ENCODE results near the gene CLIC5.

The CLIC5 gene

DNA sequence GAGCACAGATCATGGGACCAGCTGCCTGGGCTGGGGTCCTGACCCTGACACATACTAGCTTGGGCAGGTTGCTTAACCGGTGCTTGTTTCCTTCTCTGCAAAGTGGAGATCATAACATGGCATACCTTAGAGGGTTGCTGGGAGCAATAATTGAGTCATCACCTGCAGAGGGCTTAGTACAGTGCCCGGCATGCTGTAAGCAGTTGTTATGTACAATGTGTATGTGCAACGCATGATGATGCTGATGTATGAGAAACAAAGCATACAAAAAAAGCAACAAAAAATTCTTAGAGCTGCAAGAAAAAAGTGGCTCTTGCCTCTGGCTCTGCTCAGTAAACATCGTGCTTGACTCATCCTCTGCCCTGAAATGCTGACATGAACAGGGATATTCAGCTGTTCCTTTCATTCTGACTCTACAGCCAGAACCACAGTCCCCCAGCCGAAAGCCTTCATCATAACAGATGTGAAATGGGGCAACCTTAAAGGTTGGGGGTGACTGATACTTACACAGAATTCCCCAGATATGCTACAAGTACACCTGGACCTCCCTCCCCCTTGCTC is 91.7 kb downstream of the CLIC5 start:
- DNase-seq, result peak; percentile 30

DNA sequence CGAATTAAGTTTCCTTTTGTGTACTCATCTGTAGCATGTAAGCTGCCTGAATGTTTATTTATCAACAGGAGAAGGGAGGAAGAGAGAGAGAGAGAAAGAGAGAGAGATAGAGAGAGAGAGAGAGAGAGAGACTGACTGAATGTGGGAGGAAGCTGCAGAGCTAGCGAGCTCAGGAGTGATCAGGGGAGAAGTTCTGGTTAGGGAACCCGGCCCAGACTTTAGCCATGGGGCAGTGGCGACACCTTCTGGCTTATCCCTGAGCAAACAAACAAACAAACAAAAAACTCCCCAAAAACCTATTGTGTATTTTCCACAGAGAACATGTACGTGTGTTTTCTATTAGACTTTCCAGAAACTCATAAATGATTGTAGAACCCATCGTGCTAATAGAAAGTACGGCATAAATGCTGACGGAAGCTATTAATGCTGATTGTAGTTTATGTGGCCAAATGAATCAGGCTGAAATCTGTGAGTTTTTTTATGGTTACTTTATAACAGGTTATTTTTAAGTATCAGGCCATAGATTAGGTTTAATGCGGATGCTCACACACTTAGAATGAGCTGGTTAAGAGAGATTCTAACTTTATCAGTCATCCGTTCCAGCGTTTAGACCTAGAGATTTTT is 92.8 kb downstream of the CLIC5 start:
- DNase-seq, result peak; percentile 69

DNA sequence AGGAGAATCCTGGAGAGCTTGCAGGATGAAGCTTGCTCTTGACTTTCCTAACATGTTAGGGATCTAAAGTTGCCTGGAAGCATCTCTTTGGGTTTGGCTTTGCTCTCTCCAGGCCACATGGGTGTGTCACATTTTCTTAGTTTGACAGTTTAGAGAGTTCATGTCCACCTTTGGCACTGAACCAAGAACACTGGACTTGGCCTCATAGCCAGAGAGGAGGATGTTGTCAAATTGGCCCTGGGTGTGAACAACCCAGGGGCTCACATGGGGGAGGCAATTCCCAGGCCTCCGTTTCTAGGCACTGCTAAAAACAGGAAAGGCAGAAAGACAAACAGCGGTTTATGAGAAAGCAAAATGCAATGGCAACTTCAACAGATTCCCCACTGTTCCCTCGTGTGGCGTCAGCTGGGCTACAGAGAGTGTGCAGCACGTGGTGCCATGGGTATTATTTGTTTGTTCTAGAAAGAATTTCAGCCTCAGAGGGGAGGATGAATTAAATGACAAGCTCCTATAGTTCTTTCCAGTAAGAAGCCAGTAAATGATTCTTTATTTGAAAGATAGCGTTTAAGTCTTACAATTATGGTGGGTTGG is 93.9 kb downstream of the CLIC5 start:
- no peak for DNase-seq

DNA sequence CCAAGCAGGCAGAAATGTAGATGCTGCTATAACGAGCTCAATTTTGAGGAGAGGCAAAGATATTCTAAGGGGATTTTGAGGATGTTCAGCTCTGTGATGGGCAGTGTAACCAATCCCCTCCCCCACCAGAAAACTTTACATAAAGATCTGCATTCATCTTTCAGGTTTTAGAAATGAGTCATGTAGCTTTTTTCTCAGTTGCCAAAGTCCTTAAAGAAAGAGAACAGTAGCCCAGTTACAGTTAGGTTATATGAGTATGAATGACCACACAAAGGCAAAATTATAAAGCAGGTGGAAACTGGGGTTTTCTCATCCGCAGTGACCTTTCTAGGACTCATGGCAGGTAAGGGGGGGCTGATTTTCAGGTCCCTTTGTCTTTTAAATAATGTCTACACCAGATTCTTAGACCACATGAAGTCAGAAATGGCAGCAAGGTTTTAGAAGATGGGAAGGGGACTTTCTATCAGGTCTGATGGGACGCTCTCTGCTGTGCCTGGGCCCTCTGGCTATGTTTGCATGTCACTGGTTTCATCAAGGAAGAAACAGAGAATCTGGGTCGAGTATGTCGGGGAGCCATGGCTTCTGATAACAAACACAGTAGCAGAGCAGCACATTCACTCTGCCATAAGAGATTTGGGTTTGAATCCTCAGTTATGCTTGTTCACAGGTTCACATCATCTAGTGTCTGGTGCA is 94.7 kb downstream of the CLIC5 start:
- no peak for DNase-seq

DNA sequence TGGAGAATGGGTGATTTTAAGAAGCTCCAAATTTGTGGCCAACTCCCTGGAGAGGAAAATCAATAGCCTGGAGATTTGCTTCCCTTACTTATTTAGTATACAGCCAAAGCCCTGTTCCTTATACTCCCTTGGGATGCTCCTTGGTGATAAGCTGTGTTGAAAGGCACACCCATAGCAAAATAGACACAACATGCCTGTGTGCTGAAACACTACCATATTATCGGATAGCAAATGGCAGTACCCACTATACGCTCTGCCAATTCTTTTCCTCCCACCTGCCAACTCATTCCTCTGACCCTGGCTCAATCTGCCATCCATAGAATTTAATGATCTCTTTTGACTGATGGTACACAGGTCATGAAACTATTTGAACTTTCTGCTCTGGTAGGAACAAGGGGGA is 98.2 kb downstream of the CLIC5 start:
- no peak for DNase-seq

DNA sequence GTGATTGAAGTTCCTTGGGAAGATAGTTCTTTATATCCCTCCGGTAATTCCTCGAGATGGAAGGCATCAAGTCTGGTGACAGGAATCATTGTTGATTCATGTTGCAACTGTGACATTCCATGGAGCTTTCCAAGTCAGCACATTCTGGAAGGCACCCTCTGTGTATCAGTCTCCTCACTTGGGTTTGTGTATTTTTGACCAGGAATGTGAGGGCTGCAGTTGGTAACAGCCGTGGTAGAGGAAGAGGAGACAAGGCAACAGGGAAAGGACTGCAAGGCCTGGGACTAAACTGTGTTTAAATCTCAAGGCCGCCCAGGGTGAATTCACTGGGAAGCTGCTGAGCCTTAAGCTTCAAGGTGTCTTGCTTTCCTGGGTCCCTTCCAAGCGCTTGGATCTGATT is 99.0 kb downstream of the CLIC5 start:
- DNase-seq, result no peak

DNA sequence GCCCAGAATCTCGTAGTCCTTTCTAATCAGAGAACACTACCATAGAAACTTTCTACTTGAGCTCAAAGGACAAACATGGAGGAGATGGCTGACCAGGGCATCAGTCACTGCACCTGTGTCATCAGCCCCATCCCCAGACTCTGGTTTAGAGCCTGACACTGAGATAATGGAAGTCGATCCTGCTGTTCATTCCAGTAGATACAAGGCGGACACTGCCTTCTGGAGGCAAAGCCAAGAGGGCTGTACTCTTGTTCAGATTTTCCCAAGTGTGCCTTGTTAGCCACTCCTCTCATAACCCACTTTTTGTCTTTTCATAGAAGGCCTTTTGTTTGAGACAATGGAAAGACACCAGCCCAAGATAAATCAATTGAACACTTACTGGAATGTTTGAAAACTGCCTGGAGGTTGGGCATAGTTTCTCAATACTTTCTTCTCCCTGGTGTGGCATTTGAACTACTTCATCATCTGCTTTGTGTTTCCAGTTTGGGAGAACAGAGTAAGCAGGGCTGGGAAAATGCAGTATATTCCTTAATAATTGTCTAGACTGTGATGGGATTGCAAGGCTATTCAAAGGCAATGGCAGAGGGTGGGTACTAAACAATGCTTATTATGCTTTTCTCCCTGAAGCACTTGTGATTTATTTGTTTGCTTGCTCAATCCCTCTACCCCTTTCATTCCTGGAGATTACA is 99.7 kb downstream of the CLIC5 start:
- no peak for DNase-seq

DNA sequence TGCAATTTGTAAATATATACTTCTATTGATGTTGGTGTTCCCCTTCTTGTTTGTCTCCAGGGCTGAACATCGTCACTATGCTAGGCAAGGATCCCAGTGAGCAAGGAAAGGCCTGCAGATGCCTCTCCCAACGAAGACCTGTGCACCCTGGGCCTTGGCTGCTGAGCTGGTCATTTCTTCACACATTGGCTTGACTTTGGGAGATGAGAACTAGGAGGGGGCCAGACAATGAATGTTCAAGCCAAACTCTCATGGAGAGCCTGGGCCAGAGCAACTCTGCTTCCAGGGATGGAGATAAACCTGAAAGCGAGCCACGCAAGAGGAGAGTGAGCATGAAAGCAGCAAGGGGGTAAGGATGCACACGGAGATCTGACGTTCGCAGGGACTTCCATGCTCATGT is 104.0 kb downstream of the CLIC5 start:
- DNase-seq, result no peak

DNA sequence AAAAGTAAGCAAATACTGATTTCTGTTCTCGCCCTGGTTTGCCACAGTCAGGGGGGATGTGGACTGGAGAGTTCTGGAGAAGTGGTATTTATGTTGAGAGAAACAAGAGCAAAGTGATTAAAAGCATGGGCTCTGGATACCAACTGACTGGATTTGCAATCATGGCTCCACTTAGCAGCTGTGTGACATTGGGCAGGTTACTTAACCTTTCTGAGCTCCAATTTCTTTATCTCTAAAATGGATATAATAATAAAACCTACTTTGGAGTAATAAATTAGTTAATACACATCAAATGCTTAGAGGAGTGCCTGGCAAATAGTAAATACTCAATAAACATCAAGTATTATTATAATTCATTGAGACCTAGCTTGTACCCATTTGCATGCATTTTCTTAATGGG is 111.7 kb downstream of the CLIC5 start:
- DNase-seq, result no peak

DNA sequence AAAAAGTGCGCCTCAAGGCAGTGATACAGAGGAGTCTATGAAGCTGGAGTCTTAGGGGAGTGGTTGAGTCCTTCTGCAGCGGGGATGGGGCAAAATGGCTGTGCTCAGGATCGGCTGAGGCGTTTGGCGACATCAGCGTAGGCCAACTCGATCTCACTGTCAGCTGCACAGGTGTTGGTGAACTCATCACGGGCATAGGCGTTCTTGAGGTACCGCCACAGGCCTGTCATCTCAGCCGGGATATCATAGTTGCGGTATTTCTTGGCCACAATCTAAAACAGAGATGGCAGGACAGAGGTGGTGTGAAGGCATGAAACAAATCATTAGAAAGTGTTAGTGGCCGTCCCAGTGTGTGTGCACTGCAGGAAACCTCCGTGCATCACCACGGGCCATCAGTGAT is 112.7 kb downstream of the CLIC5 start:
- no peak for DNase-seq

DNA sequence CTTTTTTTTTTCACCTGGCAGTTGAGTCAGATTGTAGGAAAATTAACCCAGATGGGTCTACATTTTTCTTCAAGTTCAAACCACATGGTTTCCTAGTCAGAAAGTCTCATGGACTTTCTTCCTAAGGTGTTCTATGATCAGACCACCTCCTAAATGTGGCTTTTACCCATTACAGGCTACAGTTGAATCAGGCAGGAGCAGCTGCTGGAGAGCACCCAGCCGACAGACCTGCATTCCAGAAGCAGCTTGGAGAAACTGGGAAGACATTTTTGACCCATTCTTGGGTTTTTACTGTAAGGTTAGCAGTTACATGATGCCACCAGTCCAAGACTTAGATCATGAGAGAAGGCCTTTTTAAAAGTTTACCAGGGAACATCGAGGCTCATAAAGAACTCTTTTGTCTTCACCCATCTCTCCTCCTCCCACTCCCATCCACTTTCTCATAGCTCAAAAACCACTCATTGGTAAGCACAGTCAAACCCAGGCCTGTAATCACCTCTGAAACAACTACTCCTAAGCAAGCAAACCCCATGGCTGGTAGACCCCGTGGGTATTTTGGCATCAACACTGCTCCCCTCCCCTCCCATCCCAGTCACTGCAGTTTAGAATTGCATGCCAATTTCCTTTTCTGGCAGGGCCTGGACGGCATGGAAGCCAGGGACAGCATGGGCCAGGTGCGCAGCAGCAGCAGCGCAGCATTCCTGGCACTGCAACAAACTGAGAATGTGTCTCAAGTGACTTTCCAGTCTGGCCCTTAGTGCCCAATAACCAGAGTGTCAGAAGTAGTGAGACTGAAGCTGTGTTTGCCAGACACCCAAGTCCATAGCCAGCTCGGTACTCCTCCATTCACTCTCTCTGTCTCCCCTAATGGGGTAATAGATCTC is 113.7 kb downstream of the CLIC5 start:
- DNase-seq, result no peak

DNA sequence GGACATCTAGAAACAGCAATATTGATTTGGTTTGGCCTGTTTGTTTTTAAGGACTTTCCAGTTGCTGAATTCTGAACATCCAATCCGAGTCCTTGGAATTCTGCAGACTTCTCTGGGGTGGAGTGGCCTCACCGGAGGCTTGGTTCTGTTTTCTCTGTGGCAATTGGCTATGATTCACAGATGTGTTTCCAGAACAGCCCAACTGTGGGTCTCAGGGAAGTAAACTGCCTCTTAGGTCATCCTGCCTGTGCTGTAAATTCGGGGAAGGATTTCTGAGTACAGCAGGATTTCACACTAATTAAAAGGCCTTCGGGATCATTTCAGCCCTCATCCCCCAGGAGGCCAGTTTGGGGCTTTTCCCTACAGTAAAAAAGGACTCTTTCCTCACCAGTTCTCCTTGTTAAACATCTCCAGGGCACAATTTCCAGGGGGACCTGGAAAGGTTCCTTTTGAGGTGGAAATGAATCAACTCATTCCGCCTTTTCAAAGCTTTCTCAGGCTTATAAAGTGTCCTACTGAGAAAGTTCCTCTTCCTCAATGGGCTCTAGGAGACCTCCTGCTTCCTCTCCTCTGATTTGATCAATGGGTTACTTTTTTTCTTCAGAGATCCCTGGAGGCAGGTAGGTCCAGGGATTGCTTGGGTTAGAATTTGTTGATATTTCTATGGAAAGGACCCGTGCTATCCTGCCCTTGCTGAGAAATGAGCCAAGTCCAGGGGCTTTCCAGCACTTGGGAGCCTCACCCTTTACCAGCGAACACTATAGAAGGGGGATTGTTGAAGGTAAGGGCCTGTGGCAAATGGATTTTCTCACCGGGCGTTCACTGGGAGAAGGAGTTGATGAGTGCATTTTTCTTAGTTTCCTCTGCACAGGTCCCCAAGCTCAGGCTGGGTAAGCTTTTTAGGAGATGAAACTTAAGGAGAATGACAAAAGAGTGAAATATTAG is 114.6 kb downstream of the CLIC5 start:
- no peak for DNase-seq

DNA sequence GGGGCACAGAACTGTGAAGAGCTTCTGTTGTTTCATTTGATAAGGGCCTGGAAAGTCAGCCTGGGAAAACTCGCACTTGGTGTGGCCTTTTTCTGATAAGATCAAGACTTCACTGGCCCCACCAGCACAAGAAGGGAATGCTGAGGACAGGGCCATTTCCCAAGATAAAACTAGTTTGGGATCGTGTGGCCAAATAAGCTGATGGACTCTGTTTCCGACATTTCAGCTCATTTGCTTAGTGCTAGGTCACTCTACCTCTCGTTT is 116.0 kb downstream of the CLIC5 start:
- no peak for DNase-seq

DNA sequence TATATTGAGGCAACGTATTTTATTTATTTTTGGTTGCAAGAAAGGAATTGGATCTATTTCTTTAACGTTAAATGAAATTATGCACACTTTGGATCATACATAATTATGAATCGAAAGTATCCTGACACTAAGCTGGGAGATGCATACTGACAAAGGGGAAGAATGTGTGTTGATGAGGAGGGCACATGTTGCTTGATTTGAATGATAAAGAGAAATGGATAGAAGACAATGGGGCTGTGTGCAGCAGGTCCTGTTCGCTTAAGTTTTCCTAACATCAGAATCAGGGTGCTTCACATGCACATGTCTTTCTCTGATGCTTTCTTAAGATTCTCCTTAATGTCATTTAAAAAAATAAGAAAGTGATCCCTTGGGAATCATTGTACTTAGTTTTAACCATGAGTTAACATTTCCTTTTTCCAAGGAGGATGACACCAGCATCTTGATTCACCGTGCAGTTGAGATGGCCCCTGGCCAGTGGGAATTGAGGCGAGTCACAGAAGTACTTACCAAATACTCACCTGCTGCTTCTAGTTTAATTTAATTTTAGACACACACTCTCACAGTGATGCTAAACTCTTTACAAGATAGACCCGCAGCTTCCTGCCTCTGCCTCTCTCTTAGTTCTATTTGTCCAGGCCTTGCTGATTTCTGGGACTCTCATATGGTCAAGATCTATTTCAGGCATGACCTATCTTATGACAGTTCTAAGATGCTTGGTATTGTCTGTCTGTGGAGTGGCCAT is 116.5 kb downstream of the CLIC5 start:
- DNase-seq, result no peak

DNA sequence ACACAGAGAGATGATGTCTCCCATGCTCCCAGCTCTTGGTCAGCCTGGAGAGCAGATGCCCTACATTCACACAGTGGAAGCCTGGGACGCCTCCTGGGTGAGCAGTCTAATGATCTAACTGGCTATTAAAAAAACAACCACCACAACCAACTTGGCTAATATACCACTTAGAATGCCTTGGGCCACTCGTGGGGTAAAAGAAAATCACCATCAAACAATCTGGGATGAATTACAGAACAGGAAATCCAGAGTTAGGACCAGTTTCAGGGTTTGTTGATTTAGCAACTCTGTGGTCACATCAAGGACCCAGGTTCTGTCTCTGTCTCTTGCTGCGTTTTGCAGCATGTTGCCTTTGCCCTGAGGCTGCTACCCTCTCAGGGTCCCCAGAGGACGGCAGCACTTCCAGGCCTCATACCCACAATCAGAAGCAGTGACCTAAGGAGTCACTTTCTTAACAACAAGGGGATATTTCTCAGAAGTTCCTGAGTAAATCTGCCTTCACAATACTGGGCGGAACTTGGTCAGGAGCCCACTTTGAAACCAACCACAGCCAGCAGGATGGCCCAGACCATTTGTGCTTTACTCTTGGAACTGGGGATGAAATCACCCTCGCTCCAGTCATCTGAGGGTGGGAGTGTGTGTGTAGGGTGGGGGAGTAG is 118.7 kb downstream of the CLIC5 start:
- no peak for DNase-seq

DNA sequence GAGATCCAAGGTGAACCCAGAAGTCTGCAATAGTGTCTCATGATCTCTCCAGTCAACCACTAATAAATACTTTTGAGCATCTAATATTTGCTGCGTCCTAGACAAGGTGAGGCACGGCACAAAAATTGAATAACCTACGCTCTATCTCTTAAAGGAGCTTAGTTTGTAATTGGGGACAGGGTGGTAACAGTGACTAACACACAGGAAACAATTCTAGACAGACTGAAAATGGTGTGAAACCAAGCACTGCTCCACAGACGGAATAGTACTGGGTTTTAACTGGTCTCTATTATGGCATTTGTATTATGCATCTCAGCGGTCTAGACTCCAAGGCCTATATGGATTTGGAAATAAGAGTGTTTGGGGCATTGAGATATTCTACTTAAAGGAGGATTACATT is 120.1 kb downstream of the CLIC5 start:
- no peak for DNase-seq

DNA sequence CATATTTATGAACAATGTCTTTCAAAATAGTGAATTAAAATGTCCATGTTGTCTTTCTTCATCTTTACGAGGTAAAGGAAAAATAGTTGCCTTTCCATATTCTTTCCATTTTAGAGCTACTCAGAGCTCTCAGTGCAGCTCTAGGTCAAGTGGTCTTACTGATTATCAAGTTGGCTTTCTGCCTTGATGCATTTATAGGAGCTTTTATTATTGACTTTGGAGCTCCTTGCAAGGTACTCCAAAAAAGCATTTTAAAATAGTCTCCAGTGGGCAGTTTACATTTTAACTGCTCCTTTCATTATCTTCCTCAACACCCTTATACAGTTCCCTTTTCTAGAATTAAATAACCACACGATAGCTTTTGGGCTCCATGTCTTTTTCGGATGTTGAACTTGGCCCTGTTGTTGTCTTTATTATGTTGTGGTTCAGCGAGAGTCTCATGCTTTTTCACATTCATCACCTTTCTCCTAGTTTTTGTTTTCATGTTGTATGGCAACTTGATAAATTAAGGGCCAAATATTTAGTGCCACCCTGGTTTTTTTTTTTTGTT is 122.9 kb downstream of the CLIC5 start:
- no peak for DNase-seq

DNA sequence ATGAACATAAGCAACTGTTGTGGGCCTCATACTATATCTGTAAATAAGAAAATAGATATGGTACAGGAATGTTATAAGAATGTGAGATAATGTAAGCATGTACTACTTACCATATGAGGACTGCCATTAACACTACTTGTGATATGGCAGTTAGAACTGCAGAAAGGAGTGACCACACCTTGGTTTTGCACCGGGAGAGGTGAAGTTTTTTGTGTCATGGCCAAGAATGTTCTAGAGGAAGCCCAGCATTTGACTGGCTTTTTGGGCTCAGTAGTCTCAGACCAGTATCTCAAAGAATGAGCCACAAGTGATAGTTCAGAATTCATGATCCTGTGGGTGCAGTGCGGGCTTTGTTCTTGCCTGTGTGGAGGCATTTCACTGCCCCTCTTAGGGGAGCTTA is 123.5 kb downstream of the CLIC5 start:
- DNase-seq, result no peak

DNA sequence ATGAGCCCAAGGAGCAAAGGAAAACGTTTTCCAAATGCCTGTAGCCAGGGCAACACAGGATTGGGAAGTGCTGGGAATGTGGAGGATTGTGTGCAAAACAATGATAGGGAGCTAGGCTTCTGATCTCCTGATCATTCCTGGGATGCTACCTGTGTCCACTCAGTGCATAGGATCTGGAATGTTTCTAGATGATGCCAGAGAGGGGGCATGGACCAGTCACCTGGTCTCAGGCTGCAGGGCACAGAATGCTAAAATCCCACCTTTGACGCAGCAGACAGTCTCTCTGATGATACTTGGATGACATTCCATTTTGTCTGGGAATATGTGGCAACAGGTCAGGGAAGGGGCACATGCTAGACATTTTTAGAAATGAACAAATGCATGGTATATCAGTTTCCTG is 128.9 kb downstream of the CLIC5 start:
- DNase-seq, result no peak

DNA sequence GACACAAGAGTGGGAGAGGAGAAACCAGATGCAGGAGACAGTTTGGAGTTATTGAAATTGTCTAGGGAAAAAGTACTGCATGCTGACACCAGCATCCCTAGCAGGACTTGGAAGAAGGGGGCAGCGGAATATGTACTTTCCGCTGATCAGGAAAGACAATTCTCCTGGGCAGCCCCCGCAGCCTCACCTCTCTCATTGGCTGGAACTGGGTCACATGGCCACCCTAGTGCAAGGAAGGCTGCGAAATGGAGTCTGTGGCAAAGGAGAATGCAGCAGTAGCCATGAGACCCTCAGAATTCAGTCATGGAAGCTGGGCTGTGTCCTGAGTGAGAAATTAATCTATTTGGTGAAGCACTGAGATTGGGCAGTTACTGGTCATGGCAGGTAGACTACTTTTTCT is 131.3 kb downstream of the CLIC5 start:
- DNase-seq, result no peak

Measured in amniotic stem cell (primary cell).